Measurements from ENCODE around the gene SIAH1. TPM values are rescaled to one million over a fixed set of nuclear protein-coding genes. Genes with fewer than 3 reads are reported as not detected.

The SIAH1 gene
- total RNA-seq, 1 experiment from 2014 or later = 22.7 TPM

DNA sequence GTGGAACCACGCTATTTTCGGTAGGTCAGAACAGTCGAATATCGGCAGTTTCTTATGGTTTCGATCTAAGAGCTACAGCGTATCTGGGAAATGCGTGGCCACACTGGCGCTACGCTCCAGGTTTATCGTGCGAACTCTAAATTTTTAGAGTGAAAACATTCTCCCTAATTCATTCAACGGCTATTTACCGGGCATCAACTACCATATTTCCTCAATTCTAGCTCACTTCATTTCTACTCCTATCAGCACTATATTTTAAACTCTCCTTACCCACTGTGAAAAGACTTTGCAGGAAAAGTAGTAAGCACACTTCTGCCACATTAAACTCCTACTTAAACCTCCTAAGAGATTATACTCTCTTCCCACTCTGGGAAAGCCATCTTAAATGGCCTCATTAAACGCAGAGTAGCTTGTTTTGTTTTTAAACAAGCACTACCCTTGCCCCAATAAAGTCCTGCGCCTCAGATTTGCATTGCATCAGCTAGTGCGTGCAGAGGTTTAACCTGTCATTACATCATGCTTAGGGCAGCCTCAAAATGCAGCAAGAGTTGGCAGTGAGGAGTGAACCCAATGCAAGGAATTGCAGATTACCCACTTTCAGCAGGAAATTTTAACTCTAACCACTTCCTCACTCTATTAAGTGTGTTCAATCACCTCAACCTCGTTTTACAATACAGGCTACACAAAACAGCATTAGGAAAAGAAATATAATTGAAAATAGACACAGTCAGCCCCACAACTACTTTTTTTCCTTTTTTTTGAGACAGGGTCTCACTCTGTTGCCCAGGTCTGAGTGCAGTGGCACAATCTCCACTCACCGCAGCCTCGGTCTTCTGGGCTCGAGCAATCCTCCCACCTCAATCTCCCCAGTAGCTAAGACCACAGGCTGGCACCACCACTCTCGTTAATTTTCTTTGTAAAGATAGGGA lies 18.8 kb downstream of the SIAH1 start (continued):
- TF ChIP-seq, protein P1, sequence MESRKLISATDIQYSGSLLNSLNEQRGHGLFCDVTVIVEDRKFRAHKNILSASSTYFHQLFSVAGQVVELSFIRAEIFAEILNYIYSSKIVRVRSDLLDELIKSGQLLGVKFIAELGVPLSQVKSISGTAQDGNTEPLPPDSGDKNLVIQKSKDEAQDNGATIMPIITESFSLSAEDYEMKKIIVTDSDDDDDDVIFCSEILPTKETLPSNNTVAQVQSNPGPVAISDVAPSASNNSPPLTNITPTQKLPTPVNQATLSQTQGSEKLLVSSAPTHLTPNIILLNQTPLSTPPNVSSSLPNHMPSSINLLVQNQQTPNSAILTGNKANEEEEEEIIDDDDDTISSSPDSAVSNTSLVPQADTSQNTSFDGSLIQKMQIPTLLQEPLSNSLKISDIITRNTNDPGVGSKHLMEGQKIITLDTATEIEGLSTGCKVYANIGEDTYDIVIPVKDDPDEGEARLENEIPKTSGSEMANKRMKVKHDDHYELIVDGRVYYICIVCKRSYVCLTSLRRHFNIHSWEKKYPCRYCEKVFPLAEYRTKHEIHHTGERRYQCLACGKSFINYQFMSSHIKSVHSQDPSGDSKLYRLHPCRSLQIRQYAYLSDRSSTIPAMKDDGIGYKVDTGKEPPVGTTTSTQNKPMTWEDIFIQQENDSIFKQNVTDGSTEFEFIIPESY (IDR thresholded peaks at IDR 0.05; ENCODE audit: extremely low read depth, insufficient replicate concordance, low read length) = no peak
- TF ChIP-seq RAD21 (IDR thresholded peaks at IDR 0.05; ENCODE audit: low read depth) (peak; percentile 12; the same call in 1 of the 2 replicates), EZH2 (IDR thresholded peaks at IDR 0.05) (no peak), POLR2A (IDR thresholded peaks at IDR 0.05; ENCODE audit: borderline replicate concordance, extremely low read depth, insufficient read depth, insufficient read length) (peak; percentile 17), TCF7L2 (IDR thresholded peaks at IDR 0.05; ENCODE audit: borderline replicate concordance, extremely low read depth, insufficient read depth, insufficient read length) (no peak)

DNA sequence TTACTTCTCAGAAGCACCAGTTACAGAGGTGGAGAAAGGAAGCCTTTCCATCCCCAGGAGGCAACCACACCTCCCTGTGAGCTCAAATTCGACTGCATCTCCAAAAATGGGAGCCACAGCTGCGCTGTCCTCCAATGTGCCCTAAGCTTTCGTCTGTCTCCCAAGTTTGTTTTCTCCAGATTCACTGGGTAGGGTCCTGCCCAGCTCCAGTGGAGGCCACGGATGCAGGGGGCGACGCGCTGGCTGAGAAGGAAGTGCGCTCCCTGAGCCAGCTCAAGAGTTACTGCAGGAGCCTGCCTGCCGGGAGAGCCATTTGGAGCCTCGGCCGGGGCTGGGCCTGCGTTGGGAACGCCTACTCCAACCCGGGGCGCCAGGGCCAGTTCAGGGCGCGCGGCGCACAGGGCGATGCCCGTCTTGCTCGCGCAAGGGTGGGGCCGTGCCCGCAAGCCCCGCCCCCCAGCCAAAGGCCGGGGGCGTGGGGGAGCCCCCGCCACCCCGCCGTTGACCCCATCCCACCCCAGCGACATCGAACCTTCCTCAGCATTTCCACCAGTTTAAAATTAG lies 19.5 kb downstream of the SIAH1 start:
- ChIA-PET POLR2A (interaction anchor here (0.5 to 1.6 kb wide), 16 partner anchors 9 to 1787 kb away, joined by 3 to 6 read pairs (median 3); partner anchors contain the start of gene TENT4B), RAD21 (ENCODE audit: low non-redundant PET in 1 of 2, low total read pairs in 2 of 2, uncharacterized antibody in 2 of 2, unreplicated experiment in 2 of 2) (interaction anchor here (0.6 to 0.7 kb wide), 2 partner anchors 19 to 33 kb away, joined by 3 read pairs; no protein-coding TSS in a partner anchor), CTCF (interaction anchor here (0.7 to 1.7 kb wide), 5 partner anchors 12 to 265 kb away, joined by 4 to 15 read pairs (median 5); no protein-coding TSS in a partner anchor)
- H3K9me2 ChIP-seq (ENCODE audit: insufficient read depth) = no peaks in the 10 kb centered on the region
- no peaks in the 10 kb centered on the region for H3K27me3 ChIP-seq (ENCODE audit: insufficient read depth, low read length)
- DNase-seq (ENCODE audit: low read depth, low spot score) (peak; percentile 77), ATAC-seq (peak; percentile 100)
- H4K20me1 ChIP-seq (ENCODE audit: insufficient read depth) = no peaks in the 10 kb centered on the region; the same call in 1 of the 2 replicates
- H3K79me2 ChIP-seq (ENCODE audit: insufficient read depth, low read length) = peaks cover 96% of the 10 kb centered on the region
- no peak overlapping the region for H2AFZ ChIP-seq (ENCODE audit: low read depth, low read length, poor library complexity, severe bottlenecking)
- intact Hi-C loops (cut with micrococcal nuclease) = no loop called here
- H3K9ac ChIP-seq (ENCODE audit: low read length) = peak overlapping the region; percentile 68
- peaks cover 25 to 31% of the 10 kb centered on the region in 2 experiments for H3K4me1 ChIP-seq (ENCODE audit: control insufficient read depth in 1 of 2, insufficient read depth in 2 of 2, low read length in 2 of 2)
- peak overlapping the region; percentile 51 for H3K27ac ChIP-seq (ENCODE audit: low read depth, low read length)
- BruUV-seq (replicated peaks) = no TSS peak
- no peaks in the 10 kb centered on the region for H3K9me3 ChIP-seq (ENCODE audit: control insufficient read depth in 1 of 2, insufficient read depth in 1 of 2, low read depth in 1 of 2, low read length in 2 of 2)
- H3K4me2 ChIP-seq (ENCODE audit: low read length) = peak overlapping the region; percentile 94
- peak overlapping the region; percentile 51 to 64 for H3K4me3 ChIP-seq (replicated peaks in 1 of 2; ENCODE audit: low read depth in 1 of 2, low read length in 2 of 2)
- H3K36me3 ChIP-seq (ENCODE audit: control insufficient read depth in 1 of 2, insufficient read depth in 2 of 2, low read length in 2 of 2) = peaks cover 2 to 7% of the 10 kb centered on the region in 2 experiments; a peak in 2 of 4 replicates
- TF ChIP-seq EZH2phosphoT487 (IDR thresholded peaks at IDR 0.05; ENCODE audit: borderline replicate concordance) (no peak), SIN3A (IDR thresholded peaks at IDR 0.05; ENCODE audit: low read depth) (no peak), ELF1 (IDR thresholded peaks at IDR 0.05; ENCODE audit: borderline replicate concordance, low read depth) (no peak), EGR1 (IDR thresholded peaks at IDR 0.05; ENCODE audit: low read depth) (peak; percentile 81), RAD21 (IDR thresholded peaks at IDR 0.05; ENCODE audit: low read depth) (no peak), POLR2A (IDR thresholded peaks at IDR 0.05; ENCODE audit: borderline replicate concordance, extremely low read depth, insufficient read depth, insufficient read length) (peak; percentile 55), TCF7L2 (IDR thresholded peaks at IDR 0.05; ENCODE audit: borderline replicate concordance, extremely low read depth, insufficient read depth, insufficient read length) (no peak), YY1 (IDR thresholded peaks at IDR 0.05; ENCODE audit: extremely low read depth, insufficient replicate concordance, low read depth, low read length) (peak; percentile 38), CBX3 (IDR thresholded peaks at IDR 0.05; ENCODE audit: low read depth) (no peak; the same call in 1 of the 2 replicates), POLR2AphosphoS5 (IDR thresholded peaks at IDR 0.05; ENCODE audit: low read depth, low read length) (peak; percentile 76), CEBPB (IDR thresholded peaks at IDR 0.05; ENCODE audit: low read depth) (no peak)
- TF ChIP-seq, protein P2, sequence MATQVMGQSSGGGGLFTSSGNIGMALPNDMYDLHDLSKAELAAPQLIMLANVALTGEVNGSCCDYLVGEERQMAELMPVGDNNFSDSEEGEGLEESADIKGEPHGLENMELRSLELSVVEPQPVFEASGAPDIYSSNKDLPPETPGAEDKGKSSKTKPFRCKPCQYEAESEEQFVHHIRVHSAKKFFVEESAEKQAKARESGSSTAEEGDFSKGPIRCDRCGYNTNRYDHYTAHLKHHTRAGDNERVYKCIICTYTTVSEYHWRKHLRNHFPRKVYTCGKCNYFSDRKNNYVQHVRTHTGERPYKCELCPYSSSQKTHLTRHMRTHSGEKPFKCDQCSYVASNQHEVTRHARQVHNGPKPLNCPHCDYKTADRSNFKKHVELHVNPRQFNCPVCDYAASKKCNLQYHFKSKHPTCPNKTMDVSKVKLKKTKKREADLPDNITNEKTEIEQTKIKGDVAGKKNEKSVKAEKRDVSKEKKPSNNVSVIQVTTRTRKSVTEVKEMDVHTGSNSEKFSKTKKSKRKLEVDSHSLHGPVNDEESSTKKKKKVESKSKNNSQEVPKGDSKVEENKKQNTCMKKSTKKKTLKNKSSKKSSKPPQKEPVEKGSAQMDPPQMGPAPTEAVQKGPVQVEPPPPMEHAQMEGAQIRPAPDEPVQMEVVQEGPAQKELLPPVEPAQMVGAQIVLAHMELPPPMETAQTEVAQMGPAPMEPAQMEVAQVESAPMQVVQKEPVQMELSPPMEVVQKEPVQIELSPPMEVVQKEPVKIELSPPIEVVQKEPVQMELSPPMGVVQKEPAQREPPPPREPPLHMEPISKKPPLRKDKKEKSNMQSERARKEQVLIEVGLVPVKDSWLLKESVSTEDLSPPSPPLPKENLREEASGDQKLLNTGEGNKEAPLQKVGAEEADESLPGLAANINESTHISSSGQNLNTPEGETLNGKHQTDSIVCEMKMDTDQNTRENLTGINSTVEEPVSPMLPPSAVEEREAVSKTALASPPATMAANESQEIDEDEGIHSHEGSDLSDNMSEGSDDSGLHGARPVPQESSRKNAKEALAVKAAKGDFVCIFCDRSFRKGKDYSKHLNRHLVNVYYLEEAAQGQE (IDR thresholded peaks at IDR 0.05; ENCODE audit: low read depth) = no peak
- TF ChIP-seq, protein P3, sequence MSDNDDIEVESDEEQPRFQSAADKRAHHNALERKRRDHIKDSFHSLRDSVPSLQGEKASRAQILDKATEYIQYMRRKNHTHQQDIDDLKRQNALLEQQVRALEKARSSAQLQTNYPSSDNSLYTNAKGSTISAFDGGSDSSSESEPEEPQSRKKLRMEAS (IDR thresholded peaks at IDR 0.05) = no peak; the same call in 1 of the 2 replicates
